ENCODE results near the gene BUD23.

The BUD23 gene

DNA sequence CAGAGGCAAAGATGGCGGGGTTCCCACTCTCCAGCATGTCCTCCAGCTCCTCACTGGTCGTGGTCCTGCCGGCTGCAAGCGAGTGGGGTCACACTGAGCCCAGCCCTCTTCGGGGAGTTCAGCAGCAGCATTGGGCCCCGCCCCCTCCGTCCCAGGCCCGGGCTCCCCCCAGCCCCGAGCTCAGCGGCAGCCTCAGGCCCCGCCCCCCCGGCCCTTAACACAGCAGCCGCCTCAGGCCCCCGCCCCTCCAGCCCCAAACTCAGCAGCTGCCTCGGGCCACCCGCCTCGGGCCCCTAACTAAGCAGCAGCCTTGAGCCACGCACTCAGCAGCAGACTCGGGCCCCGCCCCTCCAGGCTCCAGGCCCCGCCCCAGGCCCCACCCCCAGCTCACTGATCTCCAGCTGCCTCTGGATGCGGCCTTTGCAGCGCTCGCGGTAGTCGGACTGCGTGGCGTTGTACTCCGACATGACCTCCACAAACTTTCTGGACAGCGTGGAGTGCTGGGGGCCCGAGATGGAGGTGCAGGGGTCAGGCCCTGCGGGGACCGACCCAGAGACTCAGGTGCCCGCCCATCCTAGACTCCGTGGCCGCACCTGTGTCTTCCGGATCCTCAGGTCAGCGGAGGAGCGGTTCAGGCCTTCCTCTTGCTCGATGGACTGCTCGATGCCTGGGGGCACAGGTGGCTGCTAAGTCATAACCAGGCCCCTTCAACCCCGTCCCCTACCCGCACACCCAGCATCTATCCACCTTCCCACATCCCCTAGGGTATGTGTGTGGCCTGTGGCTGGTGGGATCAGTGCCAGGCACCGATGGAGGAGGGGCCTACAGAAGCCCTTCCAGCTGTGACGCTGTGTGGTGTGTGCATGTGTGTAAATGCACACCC lies 20.6 kb downstream of the BUD23 start:
- no peak overlapping the region for H3K4me3 ChIP-seq (ENCODE audit: control insufficient read depth, low read depth, low read length)
- DNase-seq (ENCODE audit: low read depth): no peak
- TF ChIP-seq, protein P1, sequence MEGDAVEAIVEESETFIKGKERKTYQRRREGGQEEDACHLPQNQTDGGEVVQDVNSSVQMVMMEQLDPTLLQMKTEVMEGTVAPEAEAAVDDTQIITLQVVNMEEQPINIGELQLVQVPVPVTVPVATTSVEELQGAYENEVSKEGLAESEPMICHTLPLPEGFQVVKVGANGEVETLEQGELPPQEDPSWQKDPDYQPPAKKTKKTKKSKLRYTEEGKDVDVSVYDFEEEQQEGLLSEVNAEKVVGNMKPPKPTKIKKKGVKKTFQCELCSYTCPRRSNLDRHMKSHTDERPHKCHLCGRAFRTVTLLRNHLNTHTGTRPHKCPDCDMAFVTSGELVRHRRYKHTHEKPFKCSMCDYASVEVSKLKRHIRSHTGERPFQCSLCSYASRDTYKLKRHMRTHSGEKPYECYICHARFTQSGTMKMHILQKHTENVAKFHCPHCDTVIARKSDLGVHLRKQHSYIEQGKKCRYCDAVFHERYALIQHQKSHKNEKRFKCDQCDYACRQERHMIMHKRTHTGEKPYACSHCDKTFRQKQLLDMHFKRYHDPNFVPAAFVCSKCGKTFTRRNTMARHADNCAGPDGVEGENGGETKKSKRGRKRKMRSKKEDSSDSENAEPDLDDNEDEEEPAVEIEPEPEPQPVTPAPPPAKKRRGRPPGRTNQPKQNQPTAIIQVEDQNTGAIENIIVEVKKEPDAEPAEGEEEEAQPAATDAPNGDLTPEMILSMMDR (IDR thresholded peaks at IDR 0.05; ENCODE audit: control insufficient read depth, insufficient read depth, low read depth, low read length, missing control alignments): no peak

DNA sequence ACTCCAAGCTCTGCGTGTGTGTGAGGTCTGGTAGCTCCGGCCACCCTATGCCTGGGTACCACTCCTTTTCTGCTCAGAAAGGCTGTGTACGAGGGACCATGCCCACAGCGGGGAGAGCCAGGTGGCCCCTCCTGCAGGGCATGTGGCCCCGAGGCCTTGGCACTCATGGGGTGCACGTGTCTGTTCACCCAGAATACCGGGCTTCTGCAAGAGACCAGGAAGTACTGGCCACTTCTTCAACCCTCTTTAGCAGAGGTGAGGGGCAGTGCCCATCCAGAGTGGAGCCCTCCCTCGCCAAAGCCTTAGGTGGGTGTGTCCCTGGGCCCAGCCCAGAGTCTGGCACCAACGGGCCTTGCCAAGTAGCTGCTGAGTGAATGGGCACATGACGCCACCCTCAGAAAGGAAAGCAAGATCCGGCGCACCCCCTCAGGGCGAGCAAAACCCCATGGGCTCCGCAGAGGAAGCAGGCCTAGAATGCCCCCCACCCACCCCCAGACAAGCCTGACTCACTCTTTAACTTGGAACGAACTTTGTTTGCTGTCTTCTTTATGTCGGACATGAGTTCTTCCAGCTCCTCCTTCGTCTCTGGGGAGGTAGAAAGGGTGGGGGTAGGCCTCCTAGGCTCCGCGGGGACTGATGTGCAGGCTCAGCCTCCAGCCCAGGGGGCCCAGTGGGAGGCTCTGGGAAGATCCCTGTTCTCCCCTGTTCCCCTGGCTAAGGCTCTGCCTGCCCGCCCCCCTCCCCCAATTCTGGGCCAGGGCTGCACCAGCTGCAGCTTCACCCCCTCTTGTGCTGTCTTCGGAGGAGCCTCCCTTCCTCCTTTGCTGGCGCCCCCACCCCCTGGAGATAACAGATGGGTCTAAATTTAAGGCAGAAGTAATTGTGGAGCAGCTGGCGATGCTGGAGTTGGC lies 21.5 kb downstream of the BUD23 start:
- no peak for DNase-seq (ENCODE audit: low read depth)
- TF ChIP-seq, protein P1 (IDR thresholded peaks at IDR 0.05; ENCODE audit: control insufficient read depth, insufficient read depth, low read depth, low read length, missing control alignments): no peak
- H3K4me3 ChIP-seq (ENCODE audit: control insufficient read depth, low read depth, low read length): no peak overlapping the region

DNA sequence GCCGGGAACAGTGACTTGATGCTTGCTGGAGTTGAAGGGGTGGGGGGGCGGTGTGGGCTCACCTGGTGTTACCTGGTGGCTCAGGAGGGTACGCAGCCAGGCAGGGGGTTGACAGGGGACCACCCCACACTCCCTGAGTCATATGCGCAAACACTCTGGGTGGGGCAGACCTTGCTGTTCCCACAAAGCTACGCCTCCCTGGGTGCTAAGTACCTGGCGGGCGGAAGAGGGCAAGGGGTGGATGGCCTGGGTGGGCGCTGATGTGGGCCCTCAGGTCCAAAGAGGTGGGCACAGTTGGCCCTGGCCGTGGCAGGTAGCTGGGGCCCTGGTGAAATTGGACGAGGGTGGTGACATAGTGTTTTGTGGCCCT lies 22.1 kb downstream of the BUD23 start:
- TF ChIP-seq, protein P1 (IDR thresholded peaks at IDR 0.05; ENCODE audit: control insufficient read depth, insufficient read depth, low read depth, low read length, missing control alignments): no peak
- no peak for DNase-seq (ENCODE audit: low read depth)
- no peak overlapping the region for H3K4me3 ChIP-seq (ENCODE audit: control insufficient read depth, low read depth, low read length)

DNA sequence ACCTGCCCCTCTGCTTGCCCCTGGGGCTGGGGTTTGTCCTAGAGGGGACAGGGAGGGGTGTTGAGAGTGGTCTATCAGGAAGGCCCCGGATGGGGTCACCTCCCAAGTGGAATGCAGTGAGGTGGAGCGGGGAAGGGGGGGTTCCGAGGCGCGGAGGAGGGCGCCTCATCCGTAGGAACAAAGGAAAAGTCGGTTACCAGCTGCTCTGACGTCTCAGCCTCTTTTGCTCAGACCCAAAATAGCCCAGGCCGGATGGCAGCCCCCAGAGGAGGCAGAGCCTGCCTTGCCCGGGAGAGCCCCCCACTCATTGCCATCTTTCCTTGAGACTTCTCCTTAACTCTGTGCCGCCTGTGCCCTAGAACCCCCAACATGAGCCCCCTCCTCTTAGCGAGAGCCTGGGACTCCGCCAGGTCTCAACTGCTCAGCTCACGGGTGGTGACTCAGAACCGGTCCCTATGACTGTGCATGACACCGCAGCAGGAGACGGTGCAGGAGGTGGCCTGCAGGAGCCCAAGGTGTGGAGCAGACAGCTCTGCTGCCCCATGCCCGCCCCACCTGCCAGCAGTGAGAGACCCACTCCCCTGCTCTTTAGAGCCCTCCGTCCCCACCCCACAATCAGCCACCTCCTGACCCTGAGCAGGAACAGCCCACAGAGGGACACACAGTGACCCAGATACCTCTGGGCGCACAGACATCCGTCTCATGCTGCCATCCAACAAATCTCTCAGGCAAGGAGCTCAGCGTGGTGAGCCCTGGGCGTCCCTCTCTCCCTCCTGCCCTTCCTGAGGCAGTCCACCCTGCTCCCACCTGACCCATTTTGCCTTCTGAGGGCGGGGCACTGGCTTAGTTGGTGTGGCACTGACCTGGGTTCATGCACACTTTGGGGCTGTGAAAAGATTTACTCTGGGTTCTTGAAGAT lies 23.0 kb downstream of the BUD23 start:
- H3K4me3 ChIP-seq (ENCODE audit: control insufficient read depth, low read depth, low read length): no peak overlapping the region
- TF ChIP-seq, protein P1 (IDR thresholded peaks at IDR 0.05; ENCODE audit: control insufficient read depth, insufficient read depth, low read depth, low read length, missing control alignments): no peak
- DNase-seq (ENCODE audit: low read depth): no peak

DNA sequence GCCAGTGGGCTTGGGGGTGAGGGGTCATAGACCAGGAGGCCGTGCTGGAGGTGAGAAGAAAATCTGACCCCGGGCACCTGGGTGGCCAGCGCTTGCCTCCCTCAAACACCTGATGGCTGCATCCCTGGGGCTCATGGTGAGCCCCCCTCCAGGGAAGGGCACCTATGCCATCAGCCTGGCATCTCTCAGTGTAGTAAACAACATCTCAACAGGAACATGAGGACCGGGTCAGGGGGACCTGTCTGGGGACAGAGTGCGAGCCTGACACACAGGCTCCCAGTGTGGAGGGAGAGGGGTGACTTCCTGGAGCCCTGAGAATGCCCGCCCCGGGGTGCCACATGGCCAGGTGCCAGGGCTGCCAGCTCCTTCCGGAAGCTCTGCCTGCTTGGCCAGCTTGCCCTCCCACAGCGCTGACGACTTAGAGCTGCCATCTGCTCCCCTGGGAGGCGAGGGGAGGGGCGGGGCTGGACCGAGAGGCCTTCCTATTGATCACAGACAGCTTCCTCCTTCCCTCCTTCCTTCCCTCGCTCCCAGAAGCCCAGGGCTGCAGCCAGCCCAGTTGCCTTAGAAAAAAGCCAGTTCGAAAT lies 23.7 kb downstream of the BUD23 start:
- DNase-seq (ENCODE audit: low read depth): no peak
- H3K4me3 ChIP-seq (ENCODE audit: control insufficient read depth, low read depth, low read length): no peak overlapping the region
- TF ChIP-seq, protein P1 (IDR thresholded peaks at IDR 0.05; ENCODE audit: control insufficient read depth, insufficient read depth, low read depth, low read length, missing control alignments): no peak
